ENCODE data around the gene ANKRD55. TPM values are rescaled to one million over a fixed set of nuclear protein-coding genes. Genes with fewer than 3 reads are reported as not detected.
A peak's percentile ranks its signal among the peaks of the same experiment; 100 is the strongest.

The ANKRD55 gene
- total RNA-seq, 1 donor, result not detected

DNA sequence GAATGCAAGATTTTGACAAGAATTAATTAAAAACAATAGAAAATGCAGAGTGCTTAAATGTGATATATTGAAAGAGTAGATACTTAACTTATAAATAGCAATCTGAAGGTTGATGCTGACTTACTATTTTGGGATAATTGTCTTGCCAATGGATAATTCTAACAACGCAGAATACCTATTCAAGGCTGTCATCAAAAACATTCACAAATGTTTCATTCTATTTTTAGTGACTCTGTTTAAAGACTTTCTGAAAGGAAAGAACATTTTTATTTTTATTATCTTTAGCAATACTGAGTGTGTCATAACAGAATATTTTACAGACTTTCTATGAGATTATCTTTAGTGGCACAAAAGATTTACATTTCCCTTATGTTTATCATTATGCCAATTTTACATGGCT lies 38.1 kb downstream of the ANKRD55 start:
- TF ChIP-seq, protein P1, sequence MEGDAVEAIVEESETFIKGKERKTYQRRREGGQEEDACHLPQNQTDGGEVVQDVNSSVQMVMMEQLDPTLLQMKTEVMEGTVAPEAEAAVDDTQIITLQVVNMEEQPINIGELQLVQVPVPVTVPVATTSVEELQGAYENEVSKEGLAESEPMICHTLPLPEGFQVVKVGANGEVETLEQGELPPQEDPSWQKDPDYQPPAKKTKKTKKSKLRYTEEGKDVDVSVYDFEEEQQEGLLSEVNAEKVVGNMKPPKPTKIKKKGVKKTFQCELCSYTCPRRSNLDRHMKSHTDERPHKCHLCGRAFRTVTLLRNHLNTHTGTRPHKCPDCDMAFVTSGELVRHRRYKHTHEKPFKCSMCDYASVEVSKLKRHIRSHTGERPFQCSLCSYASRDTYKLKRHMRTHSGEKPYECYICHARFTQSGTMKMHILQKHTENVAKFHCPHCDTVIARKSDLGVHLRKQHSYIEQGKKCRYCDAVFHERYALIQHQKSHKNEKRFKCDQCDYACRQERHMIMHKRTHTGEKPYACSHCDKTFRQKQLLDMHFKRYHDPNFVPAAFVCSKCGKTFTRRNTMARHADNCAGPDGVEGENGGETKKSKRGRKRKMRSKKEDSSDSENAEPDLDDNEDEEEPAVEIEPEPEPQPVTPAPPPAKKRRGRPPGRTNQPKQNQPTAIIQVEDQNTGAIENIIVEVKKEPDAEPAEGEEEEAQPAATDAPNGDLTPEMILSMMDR (IDR thresholded peaks at IDR 0.05; ENCODE audit: insufficient read depth, low read length), result no peak
- DNase-seq (ENCODE audit: low read depth), result no peak
- no peak overlapping the region for H3K4me3 ChIP-seq (ENCODE audit: low read depth, low read length)

DNA sequence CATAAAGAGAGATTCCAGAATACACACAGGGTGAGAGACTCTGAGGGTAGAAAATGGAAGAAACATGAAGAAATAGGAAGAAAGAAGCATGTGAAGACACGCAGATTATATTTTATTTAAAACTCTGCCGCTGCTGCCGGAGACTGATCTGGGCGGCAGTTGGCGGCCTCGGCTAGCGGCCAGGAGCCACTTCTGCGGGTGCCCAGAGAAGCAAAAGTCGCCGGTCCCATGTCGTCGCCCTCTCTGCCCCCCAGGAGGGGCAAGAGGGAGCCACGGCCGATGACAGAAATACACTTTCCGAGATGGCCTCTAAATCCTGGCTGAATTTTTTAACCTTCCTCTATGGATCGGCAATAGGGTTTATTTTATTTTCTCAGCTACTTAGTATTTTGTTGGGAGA lies 40.9 kb downstream of the ANKRD55 start:
- TF ChIP-seq, protein P1 (IDR thresholded peaks at IDR 0.05; ENCODE audit: insufficient read depth, low read length), result no peak
- no peak overlapping the region for H3K4me3 ChIP-seq (ENCODE audit: low read depth, low read length)
- no peak for DNase-seq (ENCODE audit: low read depth)

DNA sequence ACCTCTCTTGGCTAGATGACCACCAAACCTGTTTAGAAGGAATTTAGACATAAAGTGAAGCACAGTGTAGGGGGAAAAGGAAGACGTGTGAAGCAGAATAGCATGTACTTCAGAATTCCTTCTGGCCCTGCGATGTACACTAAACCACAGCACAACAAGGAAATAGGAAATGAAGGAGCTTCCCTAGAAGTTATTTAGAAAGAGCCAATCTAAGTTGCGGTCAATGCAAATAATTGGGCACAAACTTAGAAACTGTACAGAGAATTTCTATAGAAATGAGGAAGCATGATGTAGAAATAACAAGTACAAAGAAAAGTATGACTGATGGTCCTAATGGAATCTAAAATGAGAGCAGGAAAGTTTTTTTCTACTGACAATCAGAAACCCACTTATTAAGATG lies 41.5 kb downstream of the ANKRD55 start:
- TF ChIP-seq, protein P1 (IDR thresholded peaks at IDR 0.05; ENCODE audit: insufficient read depth, low read length), result no peak
- no peak for DNase-seq (ENCODE audit: low read depth)
- H3K4me3 ChIP-seq (ENCODE audit: low read depth, low read length), result no peak overlapping the region

DNA sequence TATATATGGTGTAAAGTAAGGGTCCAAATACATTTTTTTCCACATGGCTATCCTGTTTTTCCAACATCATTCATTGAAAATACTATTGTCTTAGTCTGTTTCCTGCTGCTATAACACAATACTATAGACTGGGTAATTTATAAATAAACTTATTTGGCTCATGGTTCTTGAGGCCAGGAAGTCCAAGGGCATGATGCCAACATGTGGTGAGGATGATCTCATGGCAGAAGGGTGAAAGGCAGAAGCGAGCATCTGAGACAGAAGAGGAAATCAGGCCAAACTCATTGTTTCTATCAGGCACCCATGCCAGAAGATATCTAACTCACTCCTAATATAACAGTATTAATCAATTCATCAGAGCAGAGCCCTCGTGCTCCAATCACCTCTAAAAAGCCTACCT lies 42.6 kb downstream of the ANKRD55 start:
- TF ChIP-seq, protein P1 (IDR thresholded peaks at IDR 0.05; ENCODE audit: insufficient read depth, low read length), result no peak
- peak; percentile 76 for DNase-seq (ENCODE audit: low read depth)
- H3K4me3 ChIP-seq (ENCODE audit: low read depth, low read length), result no peak overlapping the region

DNA sequence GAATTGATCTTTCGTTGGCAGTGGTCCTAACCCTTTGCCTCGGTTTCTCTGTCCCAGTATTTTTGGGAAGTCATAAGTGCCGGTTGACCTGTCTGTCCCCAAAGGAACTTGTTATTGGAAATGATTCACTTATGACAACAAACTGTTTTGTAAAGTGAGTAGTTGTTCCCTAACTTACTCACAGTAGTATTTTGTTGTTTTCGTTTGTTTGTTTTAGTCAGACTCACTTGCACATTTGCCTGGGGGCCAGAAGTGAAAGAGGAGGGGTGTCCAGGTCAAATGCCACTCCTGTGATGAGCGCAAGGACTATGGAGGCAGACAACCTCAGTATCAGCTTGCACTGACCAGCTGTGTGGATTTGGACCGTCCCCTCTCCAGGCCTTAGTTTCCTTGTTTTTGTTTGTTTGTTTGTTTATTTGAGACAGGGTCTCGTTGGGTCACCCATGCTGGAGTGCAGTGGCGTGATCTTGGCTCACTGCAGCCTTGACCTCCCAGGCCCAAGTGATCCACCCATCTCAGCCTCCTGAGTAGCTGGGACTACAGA lies 47.3 kb downstream of the ANKRD55 start:
- TF ChIP-seq, protein P1 (IDR thresholded peaks at IDR 0.05; ENCODE audit: insufficient read depth, low read length), result no peak
- no peak overlapping the region for H3K4me3 ChIP-seq (ENCODE audit: low read depth, low read length)
- no peak for DNase-seq (ENCODE audit: low read depth)

DNA sequence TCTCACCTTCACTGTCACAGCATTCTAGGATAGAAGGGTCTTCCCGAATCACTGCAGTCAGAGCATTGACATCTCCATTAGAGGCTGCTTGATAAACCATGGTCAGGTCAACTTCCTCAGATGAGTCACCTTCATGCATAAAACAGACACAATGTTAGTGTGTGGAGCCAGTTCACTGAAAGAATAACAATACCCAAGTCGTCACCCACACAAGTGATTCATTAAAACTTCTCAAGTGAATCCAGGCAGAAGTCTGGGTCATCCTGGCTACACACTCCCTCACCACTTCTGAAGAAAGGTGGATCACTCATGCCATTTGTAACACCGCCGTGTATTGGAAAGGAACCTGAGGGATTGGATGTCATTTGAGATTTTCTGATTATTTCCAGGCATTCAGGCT lies 49.6 kb downstream of the ANKRD55 start:
- DNase-seq (ENCODE audit: low read depth), result peak; percentile 92
- TF ChIP-seq, protein P1 (IDR thresholded peaks at IDR 0.05; ENCODE audit: insufficient read depth, low read length), result no peak
- no peak overlapping the region for H3K4me3 ChIP-seq (ENCODE audit: low read depth, low read length)

DNA sequence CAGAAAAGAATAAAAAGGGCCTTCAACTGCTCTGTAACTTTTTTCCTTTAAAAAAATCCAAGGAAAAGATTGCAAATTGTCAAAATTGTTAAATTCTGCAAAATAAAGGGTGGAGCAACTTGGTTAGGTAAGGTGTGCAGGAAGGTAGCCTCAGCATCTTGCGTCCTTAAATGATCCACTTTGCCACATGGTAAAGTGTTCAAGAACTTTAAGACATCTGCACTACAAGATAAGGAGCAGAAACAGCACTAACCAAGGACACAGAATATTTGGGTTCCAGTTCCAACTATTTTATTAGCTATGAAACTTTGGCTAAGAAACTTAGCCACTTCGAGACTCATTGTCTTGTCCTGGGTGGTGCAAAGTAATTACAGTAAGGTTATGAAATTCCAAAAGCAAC lies 53.7 kb downstream of the ANKRD55 start:
- no peak overlapping the region for H3K4me3 ChIP-seq (ENCODE audit: low read depth, low read length)
- TF ChIP-seq, protein P1 (IDR thresholded peaks at IDR 0.05; ENCODE audit: insufficient read depth, low read length), result no peak
- no peak for DNase-seq (ENCODE audit: low read depth)

All from fibroblast of the aortic adventitia (primary cell).